Measurements from ENCODE around the gene TUBB6. TPM values are rescaled to one million over a fixed set of nuclear protein-coding genes. Genes with fewer than 3 reads are reported as not detected.

Gene TUBB6
- total and polyA plus RNA-seq, 2 experiments from 2014 or later, result 148 to 329 TPM

GRCh38 chr18:12296457-12296856 is 11.6 kb upstream of the TUBB6 start:
- H3K9me3 Mint-ChIP-seq, result peaks cover 4% of the 10 kb centered on the region; the same call in 1 of the 3 replicates
- H3K27ac ChIP-seq (ENCODE audit: low read depth), result no peak overlapping the region
- no peaks in the 10 kb centered on the region for H4K20me1 ChIP-seq (replicated peaks; ENCODE audit: insufficient read depth)
- no peaks in the 10 kb centered on the region for H3K79me2 ChIP-seq (replicated peaks; ENCODE audit: insufficient read depth)
- H3K4me3 ChIP-seq, result no peak overlapping the region
- peaks cover 10% of the 10 kb centered on the region for H3K27me3 Mint-ChIP-seq (ENCODE audit: insufficient read depth, low read depth, poor library complexity)
- H2AFZ ChIP-seq, result peak overlapping the region; percentile 18; the same call in 1 of the 2 replicates
- H3K27ac Mint-ChIP-seq, result no peak overlapping the region
- TF ChIP-seq CREB1 (CRISPR knock-in tag; IDR thresholded peaks at IDR 0.05; ENCODE audit: low read depth) (no peak), EZH2 (IDR thresholded peaks at IDR 0.05; ENCODE audit: low read depth, unreplicated experiment) (no peak), JUNB (IDR thresholded peaks at IDR 0.05; ENCODE audit: unreplicated experiment) (no peak), ZNF331 (CRISPR knock-in tag; IDR thresholded peaks at IDR 0.05; ENCODE audit: low read depth) (no peak), POLR2AphosphoS5 (IDR thresholded peaks at IDR 0.05; ENCODE audit: low read depth) (no peak), ZNF114 (CRISPR knock-in tag; IDR thresholded peaks at IDR 0.05) (no peak), REST (IDR thresholded peaks at IDR 0.05; ENCODE audit: unreplicated experiment) (no peak), NANOG (IDR thresholded peaks at IDR 0.05; ENCODE audit: borderline replicate concordance) (no peak), EZH2phosphoT487 (IDR thresholded peaks at IDR 0.05; ENCODE audit: unreplicated experiment) (no peak), STAT1 (IDR thresholded peaks at IDR 0.05; ENCODE audit: unreplicated experiment) (no peak)
- TF ChIP-seq, protein P1, sequence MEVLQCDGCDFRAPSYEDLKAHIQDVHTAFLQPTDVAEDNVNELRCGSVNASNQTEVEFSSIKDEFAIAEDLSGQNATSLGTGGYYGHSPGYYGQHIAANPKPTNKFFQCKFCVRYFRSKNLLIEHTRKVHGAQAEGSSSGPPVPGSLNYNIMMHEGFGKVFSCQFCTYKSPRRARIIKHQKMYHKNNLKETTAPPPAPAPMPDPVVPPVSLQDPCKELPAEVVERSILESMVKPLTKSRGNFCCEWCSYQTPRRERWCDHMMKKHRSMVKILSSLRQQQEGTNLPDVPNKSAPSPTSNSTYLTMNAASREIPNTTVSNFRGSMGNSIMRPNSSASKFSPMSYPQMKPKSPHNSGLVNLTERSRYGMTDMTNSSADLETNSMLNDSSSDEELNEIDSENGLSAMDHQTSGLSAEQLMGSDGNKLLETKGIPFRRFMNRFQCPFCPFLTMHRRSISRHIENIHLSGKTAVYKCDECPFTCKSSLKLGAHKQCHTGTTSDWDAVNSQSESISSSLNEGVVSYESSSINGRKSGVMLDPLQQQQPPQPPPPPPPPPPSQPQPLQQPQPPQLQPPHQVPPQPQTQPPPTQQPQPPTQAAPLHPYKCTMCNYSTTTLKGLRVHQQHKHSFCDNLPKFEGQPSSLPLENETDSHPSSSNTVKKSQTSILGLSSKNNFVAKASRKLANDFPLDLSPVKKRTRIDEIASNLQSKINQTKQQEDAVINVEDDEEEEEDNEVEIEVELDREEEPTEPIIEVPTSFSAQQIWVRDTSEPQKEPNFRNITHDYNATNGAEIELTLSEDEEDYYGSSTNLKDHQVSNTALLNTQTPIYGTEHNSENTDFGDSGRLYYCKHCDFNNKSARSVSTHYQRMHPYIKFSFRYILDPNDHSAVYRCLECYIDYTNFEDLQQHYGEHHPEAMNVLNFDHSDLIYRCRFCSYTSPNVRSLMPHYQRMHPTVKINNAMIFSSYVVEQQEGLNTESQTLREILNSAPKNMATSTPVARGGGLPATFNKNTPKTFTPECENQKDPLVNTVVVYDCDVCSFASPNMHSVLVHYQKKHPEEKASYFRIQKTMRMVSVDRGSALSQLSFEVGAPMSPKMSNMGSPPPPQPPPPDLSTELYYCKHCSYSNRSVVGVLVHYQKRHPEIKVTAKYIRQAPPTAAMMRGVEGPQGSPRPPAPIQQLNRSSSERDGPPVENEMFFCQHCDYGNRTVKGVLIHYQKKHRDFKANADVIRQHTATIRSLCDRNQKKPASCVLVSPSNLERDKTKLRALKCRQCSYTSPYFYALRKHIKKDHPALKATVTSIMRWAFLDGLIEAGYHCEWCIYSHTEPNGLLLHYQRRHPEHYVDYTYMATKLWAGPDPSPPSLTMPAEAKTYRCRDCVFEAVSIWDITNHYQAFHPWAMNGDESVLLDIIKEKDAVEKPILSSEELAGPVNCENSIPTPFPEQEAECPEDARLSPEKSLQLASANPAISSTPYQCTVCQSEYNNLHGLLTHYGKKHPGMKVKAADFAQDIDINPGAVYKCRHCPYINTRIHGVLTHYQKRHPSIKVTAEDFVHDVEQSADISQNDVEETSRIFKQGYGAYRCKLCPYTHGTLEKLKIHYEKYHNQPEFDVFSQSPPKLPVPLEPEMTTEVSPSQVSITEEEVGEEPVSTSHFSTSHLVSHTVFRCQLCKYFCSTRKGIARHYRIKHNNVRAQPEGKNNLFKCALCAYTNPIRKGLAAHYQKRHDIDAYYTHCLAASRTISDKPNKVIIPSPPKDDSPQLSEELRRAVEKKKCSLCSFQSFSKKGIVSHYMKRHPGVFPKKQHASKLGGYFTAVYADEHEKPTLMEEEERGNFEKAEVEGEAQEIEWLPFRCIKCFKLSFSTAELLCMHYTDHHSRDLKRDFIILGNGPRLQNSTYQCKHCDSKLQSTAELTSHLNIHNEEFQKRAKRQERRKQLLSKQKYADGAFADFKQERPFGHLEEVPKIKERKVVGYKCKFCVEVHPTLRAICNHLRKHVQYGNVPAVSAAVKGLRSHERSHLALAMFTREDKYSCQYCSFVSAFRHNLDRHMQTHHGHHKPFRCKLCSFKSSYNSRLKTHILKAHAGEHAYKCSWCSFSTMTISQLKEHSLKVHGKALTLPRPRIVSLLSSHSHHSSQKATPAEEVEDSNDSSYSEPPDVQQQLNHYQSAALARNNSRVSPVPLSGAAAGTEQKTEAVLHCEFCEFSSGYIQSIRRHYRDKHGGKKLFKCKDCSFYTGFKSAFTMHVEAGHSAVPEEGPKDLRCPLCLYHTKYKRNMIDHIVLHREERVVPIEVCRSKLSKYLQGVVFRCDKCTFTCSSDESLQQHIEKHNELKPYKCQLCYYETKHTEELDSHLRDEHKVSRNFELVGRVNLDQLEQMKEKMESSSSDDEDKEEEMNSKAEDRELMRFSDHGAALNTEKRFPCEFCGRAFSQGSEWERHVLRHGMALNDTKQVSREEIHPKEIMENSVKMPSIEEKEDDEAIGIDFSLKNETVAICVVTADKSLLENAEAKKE (CRISPR knock-in tag; IDR thresholded peaks at IDR 0.05), result no peak
- TF ChIP-seq, protein P2, sequence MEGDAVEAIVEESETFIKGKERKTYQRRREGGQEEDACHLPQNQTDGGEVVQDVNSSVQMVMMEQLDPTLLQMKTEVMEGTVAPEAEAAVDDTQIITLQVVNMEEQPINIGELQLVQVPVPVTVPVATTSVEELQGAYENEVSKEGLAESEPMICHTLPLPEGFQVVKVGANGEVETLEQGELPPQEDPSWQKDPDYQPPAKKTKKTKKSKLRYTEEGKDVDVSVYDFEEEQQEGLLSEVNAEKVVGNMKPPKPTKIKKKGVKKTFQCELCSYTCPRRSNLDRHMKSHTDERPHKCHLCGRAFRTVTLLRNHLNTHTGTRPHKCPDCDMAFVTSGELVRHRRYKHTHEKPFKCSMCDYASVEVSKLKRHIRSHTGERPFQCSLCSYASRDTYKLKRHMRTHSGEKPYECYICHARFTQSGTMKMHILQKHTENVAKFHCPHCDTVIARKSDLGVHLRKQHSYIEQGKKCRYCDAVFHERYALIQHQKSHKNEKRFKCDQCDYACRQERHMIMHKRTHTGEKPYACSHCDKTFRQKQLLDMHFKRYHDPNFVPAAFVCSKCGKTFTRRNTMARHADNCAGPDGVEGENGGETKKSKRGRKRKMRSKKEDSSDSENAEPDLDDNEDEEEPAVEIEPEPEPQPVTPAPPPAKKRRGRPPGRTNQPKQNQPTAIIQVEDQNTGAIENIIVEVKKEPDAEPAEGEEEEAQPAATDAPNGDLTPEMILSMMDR (conservative IDR thresholded peaks at IDR 0.05; ENCODE audit: low read depth in 2 of 2), result no peak
- TF ChIP-seq, protein P3, sequence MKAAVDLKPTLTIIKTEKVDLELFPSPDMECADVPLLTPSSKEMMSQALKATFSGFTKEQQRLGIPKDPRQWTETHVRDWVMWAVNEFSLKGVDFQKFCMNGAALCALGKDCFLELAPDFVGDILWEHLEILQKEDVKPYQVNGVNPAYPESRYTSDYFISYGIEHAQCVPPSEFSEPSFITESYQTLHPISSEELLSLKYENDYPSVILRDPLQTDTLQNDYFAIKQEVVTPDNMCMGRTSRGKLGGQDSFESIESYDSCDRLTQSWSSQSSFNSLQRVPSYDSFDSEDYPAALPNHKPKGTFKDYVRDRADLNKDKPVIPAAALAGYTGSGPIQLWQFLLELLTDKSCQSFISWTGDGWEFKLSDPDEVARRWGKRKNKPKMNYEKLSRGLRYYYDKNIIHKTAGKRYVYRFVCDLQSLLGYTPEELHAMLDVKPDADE (IDR thresholded peaks at IDR 0.05), result no peak
- H3K27me3 ChIP-seq (ENCODE audit: insufficient read depth), result no peaks in the 10 kb centered on the region
- H3K36me3 Mint-ChIP-seq (ENCODE audit: low read depth), result no peaks in the 10 kb centered on the region
- no peaks in the 10 kb centered on the region for H3K36me3 ChIP-seq (ENCODE audit: insufficient read depth)
- H3K4me1 Mint-ChIP-seq, result peaks cover 5% of the 10 kb centered on the region
- H3K4me2 ChIP-seq, result no peak overlapping the region
- peaks cover 4% of the 10 kb centered on the region; the same call in 1 of the 2 replicates for H3K4me1 ChIP-seq (ENCODE audit: insufficient read depth)
- H3F3A ChIP-seq (replicated peaks; ENCODE audit: low read depth), result no peaks in the 10 kb centered on the region; the same call in 1 of the 2 replicates
- H3K9me2 ChIP-seq (ENCODE audit: insufficient read depth), result no peaks in the 10 kb centered on the region
- DNase-seq (ENCODE audit: low spot score) (no peak), ATAC-seq (no peak)
- no peak overlapping the region for H3K4me3 Mint-ChIP-seq
